GM04504 (cell line): ENCODE results near the gene BMAL1.
"Not testable (repeated sequence)": the region's sequence is repeated elsewhere in the genome, so short reads cannot be mapped to it uniquely, and the experiment has no call there.

Source experiments
- DNase-seq: peaks from one replicate; pipeline ENCODE4 v3.0.0-alpha.2; 2012; ENCODE audit warnings: low read depth

Gene BMAL1

GRCh38 chr11:13277768-13278608 is at the start of gene BMAL1:
Gene BMAL1, plus strand, starts transcription at chr11:13277790. Its CDS starts 76,519 bp downstream, at chr11:13354309.
- no peak for DNase-seq

- no peak for DNase-seq
Observed at GRCh38 chr11:13228572-13228971, 49.0 kb upstream of the BMAL1 start.

- peak; percentile 12 for DNase-seq
Observed at GRCh38 chr11:13229136-13229535, 48.5 kb upstream of the BMAL1 start.

- DNase-seq, result peak; percentile 13
Observed at GRCh38 chr11:13229711-13230318, 47.8 kb upstream of the BMAL1 start.

GRCh38 chr11:13233173-13233745 is 44.3 kb upstream of the BMAL1 start:
- DNase-seq, result no peak

GRCh38 chr11:13235895-13236294 is 41.7 kb upstream of the BMAL1 start:
- DNase-seq, result no peak

- DNase-seq, result no peak
Observed at GRCh38 chr11:13236626-13237025, 41.0 kb upstream of the BMAL1 start.

GRCh38 chr11:13237761-13238160 is 39.8 kb upstream of the BMAL1 start:
- DNase-seq, result no peak

GRCh38 chr11:13238879-13239514 is 38.6 kb upstream of the BMAL1 start:
- no peak for DNase-seq

- no peak for DNase-seq
Observed at GRCh38 chr11:13242564-13242963, 35.0 kb upstream of the BMAL1 start.

- no peak for DNase-seq
Observed at GRCh38 chr11:13247606-13248296, 29.8 kb upstream of the BMAL1 start.

GRCh38 chr11:13249177-13249576 is 28.4 kb upstream of the BMAL1 start:
- no peak for DNase-seq

GRCh38 chr11:13249992-13250391 is 27.6 kb upstream of the BMAL1 start:
- DNase-seq, result no peak

GRCh38 chr11:13251966-13252365 is 25.6 kb upstream of the BMAL1 start:
- no peak for DNase-seq

- DNase-seq, result no peak
Observed at GRCh38 chr11:13252438-13252837, 25.2 kb upstream of the BMAL1 start.

- DNase-seq, result no peak
Observed at GRCh38 chr11:13256216-13256615, 21.4 kb upstream of the BMAL1 start.

GRCh38 chr11:13258061-13258460 is 19.5 kb upstream of the BMAL1 start:
- not testable (repeated sequence) for DNase-seq

GRCh38 chr11:13258855-13259254 is 18.7 kb upstream of the BMAL1 start:
- no peak for DNase-seq

GRCh38 chr11:13259374-13259773 is 18.2 kb upstream of the BMAL1 start:
- no peak for DNase-seq

GRCh38 chr11:13260201-13260962 is 17.2 kb upstream of the BMAL1 start:
- DNase-seq, result no peak

GRCh38 chr11:13260963-13261588 is 16.5 kb upstream of the BMAL1 start:
- peak; percentile 42 for DNase-seq
